Activated naive CD8-positive, alpha-beta T cell treated with anti-CD3 and anti-CD28 coated beads, Interleukin-2, amount 50 U/mL, for 24 hours (primary cell): ENCODE measurements around the gene TRAPPC12.
"Not testable (repeated sequence)": the region's sequence is repeated elsewhere in the genome, so short reads cannot be mapped to it uniquely, and the experiment has no call there.

Experiments used
- ATAC-seq: fragments of 150-1000 bp; cut with Tn5 transposase; one replicate; pipeline ENCODE4 v1.10.0; 2021
- DNase-seq: peaks from one replicate; pipeline ENCODE4 v3.0.0; 2021
- H3K27ac Mint-ChIP-seq: one replicate; pipeline ENCODE4 v1.8.0; 2021; ENCODE audit warnings: mild to moderate bottlenecking, mixed read lengths
- H3K27me3 Mint-ChIP-seq: one replicate; pipeline ENCODE4 v1.8.0; 2021; ENCODE audit warnings: mixed read lengths
- H3K36me3 Mint-ChIP-seq: one replicate; pipeline ENCODE4 v1.8.0; 2021; ENCODE audit warnings: low read depth, mixed read lengths
- H3K4me1 Mint-ChIP-seq: one replicate; pipeline ENCODE4 v1.8.0; 2021; ENCODE audit warnings: mixed read lengths
- H3K4me3 Mint-ChIP-seq: one replicate; pipeline ENCODE4 v1.8.0; 2021; ENCODE audit warnings: mild to moderate bottlenecking, moderate library complexity, mixed read lengths
- H3K9me3 Mint-ChIP-seq: one replicate; pipeline ENCODE4 v1.8.0; 2021; ENCODE audit warnings: mixed read lengths

The TRAPPC12 gene

GRCh38 chr2:3489764-3490115 lies 110.2 kb downstream of the TRAPPC12 start:
- H3K27ac Mint-ChIP-seq = no peak overlapping the region
- DNase-seq = no peak
- no peaks in the 10 kb centered on the region for H3K9me3 Mint-ChIP-seq
- H3K27me3 Mint-ChIP-seq = no peaks in the 10 kb centered on the region
- no peak for ATAC-seq
- H3K4me1 Mint-ChIP-seq = no peaks in the 10 kb centered on the region
- no peak overlapping the region for H3K4me3 Mint-ChIP-seq
- no peaks in the 10 kb centered on the region for H3K36me3 Mint-ChIP-seq

- no peaks in the 10 kb centered on the region for H3K36me3 Mint-ChIP-seq
- no peak overlapping the region for H3K27ac Mint-ChIP-seq
- DNase-seq = no peak
- H3K9me3 Mint-ChIP-seq = no peaks in the 10 kb centered on the region
- no peaks in the 10 kb centered on the region for H3K27me3 Mint-ChIP-seq
- H3K4me1 Mint-ChIP-seq = no peaks in the 10 kb centered on the region
- H3K4me3 Mint-ChIP-seq = no peak overlapping the region
- ATAC-seq = no peak
These were observed 111.0 kb downstream of the TRAPPC12 start for GRCh38 chr2:3490191-3491170.

GRCh38 chr2:3491306-3491705 lies 111.8 kb downstream of the TRAPPC12 start:
- Mint-ChIP-seq H3K4me1 (no peaks in the 10 kb centered on the region), H3K27ac (no peak overlapping the region), H3K27me3 (no peaks in the 10 kb centered on the region), H3K9me3 (no peaks in the 10 kb centered on the region), H3K36me3 (peaks cover 4% of the 10 kb centered on the region), H3K4me3 (no peak overlapping the region)
- ATAC-seq (no peak), DNase-seq (no peak)

- Mint-ChIP-seq H3K27me3 (no peaks in the 10 kb centered on the region), H3K9me3 (no peaks in the 10 kb centered on the region), H3K36me3 (peaks cover 4% of the 10 kb centered on the region), H3K27ac (no peak overlapping the region), H3K4me1 (no peaks in the 10 kb centered on the region), H3K4me3 (no peak overlapping the region)
- ATAC-seq = no peak
- DNase-seq = no peak
These were observed 112.4 kb downstream of the TRAPPC12 start for GRCh38 chr2:3491716-3492474.

GRCh38 chr2:3492475-3492787 lies 112.9 kb downstream of the TRAPPC12 start:
- DNase-seq, H3K9me3 Mint-ChIP-seq, ATAC-seq: not testable (repeated sequence)

GRCh38 chr2:3492951-3493614 lies 113.6 kb downstream of the TRAPPC12 start:
- ATAC-seq = no peak
- no peaks in the 10 kb centered on the region for H3K9me3 Mint-ChIP-seq

More at GRCh38 chr2:3492475-3492787, 112.9 kb downstream of the TRAPPC12 start:
- not testable (repeated sequence) for H3K4me3 Mint-ChIP-seq, H3K36me3 Mint-ChIP-seq, H3K4me1 Mint-ChIP-seq, H3K27me3 Mint-ChIP-seq, H3K27ac Mint-ChIP-seq

GRCh38 chr2:3493615-3494007 lies 114.1 kb downstream of the TRAPPC12 start:
- ATAC-seq = no peak
- H3K27ac Mint-ChIP-seq = no peak overlapping the region
- H3K27me3 Mint-ChIP-seq = no peaks in the 10 kb centered on the region
- no peaks in the 10 kb centered on the region for H3K9me3 Mint-ChIP-seq
- DNase-seq = no peak
- H3K4me1 Mint-ChIP-seq = no peaks in the 10 kb centered on the region
- no peak overlapping the region for H3K4me3 Mint-ChIP-seq
- H3K36me3 Mint-ChIP-seq = peaks cover 9% of the 10 kb centered on the region

More at GRCh38 chr2:3492951-3493614, 113.6 kb downstream of the TRAPPC12 start:
- Mint-ChIP-seq H3K27me3 (no peaks in the 10 kb centered on the region), H3K27ac (no peak overlapping the region), H3K4me1 (no peaks in the 10 kb centered on the region), H3K36me3 (peaks cover 4% of the 10 kb centered on the region), H3K4me3 (no peak overlapping the region)
- DNase-seq = no peak

GRCh38 chr2:3494984-3495666 lies 115.6 kb downstream of the TRAPPC12 start:
- ATAC-seq = no peak
- Mint-ChIP-seq H3K9me3 (no peaks in the 10 kb centered on the region), H3K27ac (no peak overlapping the region), H3K4me3 (no peak overlapping the region), H3K36me3 (peaks cover 12% of the 10 kb centered on the region), H3K27me3 (no peaks in the 10 kb centered on the region), H3K4me1 (no peaks in the 10 kb centered on the region)
- DNase-seq = no peak

- H3K36me3 Mint-ChIP-seq = peaks cover 15% of the 10 kb centered on the region
- H3K27ac Mint-ChIP-seq, H3K9me3 Mint-ChIP-seq, ATAC-seq, H3K4me1 Mint-ChIP-seq, H3K27me3 Mint-ChIP-seq, DNase-seq, H3K4me3 Mint-ChIP-seq: not testable (repeated sequence)
These were observed 117.2 kb downstream of the TRAPPC12 start for GRCh38 chr2:3496708-3497080.

- Mint-ChIP-seq H3K9me3 (no peaks in the 10 kb centered on the region), H3K4me3 (no peak overlapping the region), H3K27ac (no peak overlapping the region), H3K36me3 (peaks cover 21% of the 10 kb centered on the region), H3K27me3 (no peaks in the 10 kb centered on the region), H3K4me1 (peaks cover 2% of the 10 kb centered on the region)
- no peak for DNase-seq
- ATAC-seq = no peak
These were observed 119.4 kb downstream of the TRAPPC12 start for GRCh38 chr2:3498783-3499394.

- Mint-ChIP-seq H3K4me1 (peaks cover 2% of the 10 kb centered on the region), H3K9me3 (no peaks in the 10 kb centered on the region), H3K27me3 (no peaks in the 10 kb centered on the region), H3K36me3 (peaks cover 30% of the 10 kb centered on the region), H3K4me3 (no peak overlapping the region), H3K27ac (no peak overlapping the region)
- no peak for DNase-seq
- ATAC-seq = no peak
These were observed 120.9 kb downstream of the TRAPPC12 start for GRCh38 chr2:3500326-3500899.

GRCh38 chr2:3503046-3503445 lies 123.6 kb downstream of the TRAPPC12 start:
- Mint-ChIP-seq H3K4me1 (peaks cover 2% of the 10 kb centered on the region), H3K36me3 (peaks cover 41% of the 10 kb centered on the region), H3K27ac (no peak overlapping the region), H3K27me3 (no peaks in the 10 kb centered on the region), H3K4me3 (no peak overlapping the region), H3K9me3 (no peaks in the 10 kb centered on the region)
- no peak for DNase-seq
- no peak for ATAC-seq

- ATAC-seq (no peak), DNase-seq (no peak)
- Mint-ChIP-seq H3K9me3 (peaks cover 3% of the 10 kb centered on the region), H3K27ac (no peak overlapping the region), H3K36me3 (peaks cover 39% of the 10 kb centered on the region), H3K4me3 (no peak overlapping the region), H3K4me1 (peaks cover 2% of the 10 kb centered on the region), H3K27me3 (no peaks in the 10 kb centered on the region)
These were observed 124.0 kb downstream of the TRAPPC12 start for GRCh38 chr2:3503483-3503882.

GRCh38 chr2:3504741-3505140 lies 125.2 kb downstream of the TRAPPC12 start:
- Mint-ChIP-seq H3K9me3 (peaks cover 3% of the 10 kb centered on the region), H3K27me3 (no peaks in the 10 kb centered on the region), H3K4me1 (peaks cover 2% of the 10 kb centered on the region), H3K4me3 (no peak overlapping the region), H3K27ac (no peak overlapping the region), H3K36me3 (peaks cover 41% of the 10 kb centered on the region)
- ATAC-seq (no peak), DNase-seq (no peak)
